Panc1 (cell line): ENCODE results near the gene ZFAND4.

Source experiments
- POLR2AphosphoS5 ChIP-seq: IDR thresholded peaks from 2 replicates; pipeline ENCODE4 v1.6.1; 2012; ENCODE audit warnings: mild to moderate bottlenecking, low read depth, low read length, moderate library complexity
- SIN3A ChIP-seq: IDR thresholded peaks from 2 replicates; pipeline ENCODE4 v1.6.1; 2012; ENCODE audit warnings: low read depth, mild to moderate bottlenecking, low read length, moderate library complexity, borderline replicate concordance; ENCODE audit not compliant: insufficient read depth
- TCF7L2 ChIP-seq: IDR thresholded peaks from 2 replicates; pipeline ENCODE4 v1.6.1; 2011; ENCODE audit warnings: mild to moderate bottlenecking, low read depth, low read length, inconsistent platforms
- TF ChIP-seq, protein P1 (sequence below): fragments of 450-650 bp; IDR thresholded peaks from 2 replicates; pipeline ENCODE4 v1.5.1; 2017; ENCODE audit warnings: mild to moderate bottlenecking
- TF ChIP-seq, protein P2 (sequence below), 2 experiments: IDR thresholded peaks; 2 replicates each; pipeline ENCODE4 v1.6.1; 2011 to 2012; ENCODE audit warnings: low read depth in 2 of 2, control low read depth in 1 of 2, low read length in 1 of 2, mild to moderate bottlenecking in 1 of 2, moderate library complexity in 1 of 2; ENCODE audit not compliant: insufficient read depth in 1 of 2

DNA sequence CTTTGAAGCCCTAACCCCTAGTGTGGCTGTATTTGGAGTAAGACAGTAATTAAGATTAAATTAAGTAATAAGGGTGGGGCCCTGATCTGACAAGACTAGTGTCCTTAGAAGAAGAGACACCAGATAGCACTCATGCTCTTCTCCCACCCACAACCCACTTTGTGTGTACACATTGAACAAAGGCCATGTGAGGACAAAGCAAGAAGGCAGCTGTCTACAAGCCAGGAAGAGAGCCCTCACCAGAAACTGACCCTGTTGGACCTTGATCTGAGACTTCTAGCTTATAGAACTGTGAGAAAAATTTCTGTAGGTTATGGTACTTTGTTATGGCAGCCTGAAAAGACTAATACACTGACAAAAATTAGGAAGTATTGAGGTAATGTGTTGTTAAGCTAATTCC, 59.8 kb downstream of the ZFAND4 start:
- TF ChIP-seq, protein P1, sequence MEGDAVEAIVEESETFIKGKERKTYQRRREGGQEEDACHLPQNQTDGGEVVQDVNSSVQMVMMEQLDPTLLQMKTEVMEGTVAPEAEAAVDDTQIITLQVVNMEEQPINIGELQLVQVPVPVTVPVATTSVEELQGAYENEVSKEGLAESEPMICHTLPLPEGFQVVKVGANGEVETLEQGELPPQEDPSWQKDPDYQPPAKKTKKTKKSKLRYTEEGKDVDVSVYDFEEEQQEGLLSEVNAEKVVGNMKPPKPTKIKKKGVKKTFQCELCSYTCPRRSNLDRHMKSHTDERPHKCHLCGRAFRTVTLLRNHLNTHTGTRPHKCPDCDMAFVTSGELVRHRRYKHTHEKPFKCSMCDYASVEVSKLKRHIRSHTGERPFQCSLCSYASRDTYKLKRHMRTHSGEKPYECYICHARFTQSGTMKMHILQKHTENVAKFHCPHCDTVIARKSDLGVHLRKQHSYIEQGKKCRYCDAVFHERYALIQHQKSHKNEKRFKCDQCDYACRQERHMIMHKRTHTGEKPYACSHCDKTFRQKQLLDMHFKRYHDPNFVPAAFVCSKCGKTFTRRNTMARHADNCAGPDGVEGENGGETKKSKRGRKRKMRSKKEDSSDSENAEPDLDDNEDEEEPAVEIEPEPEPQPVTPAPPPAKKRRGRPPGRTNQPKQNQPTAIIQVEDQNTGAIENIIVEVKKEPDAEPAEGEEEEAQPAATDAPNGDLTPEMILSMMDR = no peak
- TF ChIP-seq POLR2AphosphoS5 (no peak), SIN3A (no peak), TCF7L2 (no peak)
- TF ChIP-seq, protein P2, sequence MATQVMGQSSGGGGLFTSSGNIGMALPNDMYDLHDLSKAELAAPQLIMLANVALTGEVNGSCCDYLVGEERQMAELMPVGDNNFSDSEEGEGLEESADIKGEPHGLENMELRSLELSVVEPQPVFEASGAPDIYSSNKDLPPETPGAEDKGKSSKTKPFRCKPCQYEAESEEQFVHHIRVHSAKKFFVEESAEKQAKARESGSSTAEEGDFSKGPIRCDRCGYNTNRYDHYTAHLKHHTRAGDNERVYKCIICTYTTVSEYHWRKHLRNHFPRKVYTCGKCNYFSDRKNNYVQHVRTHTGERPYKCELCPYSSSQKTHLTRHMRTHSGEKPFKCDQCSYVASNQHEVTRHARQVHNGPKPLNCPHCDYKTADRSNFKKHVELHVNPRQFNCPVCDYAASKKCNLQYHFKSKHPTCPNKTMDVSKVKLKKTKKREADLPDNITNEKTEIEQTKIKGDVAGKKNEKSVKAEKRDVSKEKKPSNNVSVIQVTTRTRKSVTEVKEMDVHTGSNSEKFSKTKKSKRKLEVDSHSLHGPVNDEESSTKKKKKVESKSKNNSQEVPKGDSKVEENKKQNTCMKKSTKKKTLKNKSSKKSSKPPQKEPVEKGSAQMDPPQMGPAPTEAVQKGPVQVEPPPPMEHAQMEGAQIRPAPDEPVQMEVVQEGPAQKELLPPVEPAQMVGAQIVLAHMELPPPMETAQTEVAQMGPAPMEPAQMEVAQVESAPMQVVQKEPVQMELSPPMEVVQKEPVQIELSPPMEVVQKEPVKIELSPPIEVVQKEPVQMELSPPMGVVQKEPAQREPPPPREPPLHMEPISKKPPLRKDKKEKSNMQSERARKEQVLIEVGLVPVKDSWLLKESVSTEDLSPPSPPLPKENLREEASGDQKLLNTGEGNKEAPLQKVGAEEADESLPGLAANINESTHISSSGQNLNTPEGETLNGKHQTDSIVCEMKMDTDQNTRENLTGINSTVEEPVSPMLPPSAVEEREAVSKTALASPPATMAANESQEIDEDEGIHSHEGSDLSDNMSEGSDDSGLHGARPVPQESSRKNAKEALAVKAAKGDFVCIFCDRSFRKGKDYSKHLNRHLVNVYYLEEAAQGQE (IDR thresholded peaks at IDR 0.05; ENCODE audit: insufficient read depth in 1 of 2, low read depth in 2 of 2, low read length in 1 of 2) = no peak
